ENCODE measurements around the gene ATP5F1E.
A peak's percentile ranks its signal among the peaks of the same experiment; 100 is the strongest.

DNA sequence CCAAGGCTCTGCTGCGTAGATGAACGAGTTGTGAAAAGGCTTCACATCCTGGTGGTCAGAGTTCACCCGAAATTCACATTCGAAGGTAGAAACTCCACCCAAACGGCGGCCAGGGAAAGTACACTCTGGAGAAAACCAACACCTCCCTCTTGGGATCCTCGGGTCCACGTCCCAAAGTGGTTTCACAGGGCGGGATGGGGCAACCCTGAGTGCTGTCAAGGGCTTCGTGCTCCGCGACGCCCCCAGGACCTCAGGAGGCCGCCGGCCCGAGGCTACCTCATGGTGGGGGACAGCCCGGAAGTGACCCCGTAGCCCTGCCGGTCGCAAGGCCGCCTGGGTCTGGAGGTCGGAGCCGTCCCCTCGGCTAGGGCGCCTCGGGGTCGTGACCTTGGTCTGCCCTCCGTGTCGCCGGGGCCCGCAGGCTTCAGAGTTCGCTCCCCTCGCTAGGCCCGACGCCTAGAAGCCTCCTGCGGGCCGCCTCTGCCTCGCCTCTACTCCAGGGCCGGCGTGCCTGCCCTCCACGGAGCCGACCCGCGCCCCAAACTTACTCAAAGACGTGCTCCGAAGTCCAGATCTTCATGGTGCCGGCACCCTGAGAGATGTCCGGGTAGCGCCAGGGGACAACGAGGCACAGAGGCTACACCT is 10.1 kb upstream of the ATP5F1E start, which contains the start of gene PRELID3B:
- TF ChIP-seq SPI1 (IDR thresholded peaks at IDR 0.05; ENCODE audit: low read depth, low read length) (no peak), TAF1 (IDR thresholded peaks at IDR 0.05; ENCODE audit: low read depth, low read length) (no peak; the same call in 1 of the 2 replicates), POLR2A (IDR thresholded peaks at IDR 0.05; ENCODE audit: low read depth, low read length) (peak; percentile 51), POLR2AphosphoS5 (IDR thresholded peaks at IDR 0.05; ENCODE audit: low read depth, low read length) (peak; percentile 79), POU2F2 (IDR thresholded peaks at IDR 0.05; ENCODE audit: low read depth, low read length) (no peak), PAX5 (IDR thresholded peaks at IDR 0.05; ENCODE audit: insufficient read depth, low read length, severe bottlenecking) (no peak)

Data from GM12891 (cell line).